B cell (primary cell): ENCODE results near the gene STAT5A. TPM values are rescaled to one million over a fixed set of nuclear protein-coding genes. Genes with fewer than 3 reads are reported as not detected.
A peak's percentile ranks its signal among the peaks of the same experiment; 100 is the strongest.

ENCODE experiments used
- ATAC-seq: fragments of 200-7000 bp; cut with Tn5 transposase; one replicate; pipeline ENCODE4 v1.10.0; 2021; ENCODE audit warnings: low read depth, mild to moderate bottlenecking, moderate number of reproducible peaks, moderate library complexity
- CTCF ChIA-PET: fragments of 350-600 bp; sonication (Branson Sonifier 250); formaldehyde crosslinking; loops from one replicate; lab custom pipeline; 2021; ENCODE audit warnings: antibody characterized with exemption, inconsistent platforms; lab: Charles Lee
- POLR2A ChIA-PET: fragments of 350-600 bp; sonication (Branson Sonifier 250); formaldehyde crosslinking; loops from one replicate; lab custom pipeline; 2021; ENCODE audit warnings: antibody characterized with exemption; lab: Charles Lee
- DNase-seq: peaks from one replicate; pipeline ENCODE4 v3.0.0; 2013
- H2AFZ ChIP-seq: 2 replicates; pipeline ENCODE4 v1.6.1; 2012; ENCODE audit warnings: mild to moderate bottlenecking, low read depth, low read length; ENCODE audit not compliant: insufficient read depth, poor library complexity, severe bottlenecking
- H3K27ac ChIP-seq, 2 donors: 1 replicate in 1 of 2; 2 replicates in 1 of 2; pipeline ENCODE4 v1.5.1; 2012 to 2013; ENCODE audit warnings: low read length in 2 of 2, mild to moderate bottlenecking in 2 of 2, moderate library complexity in 1 of 2
- H3K27me3 ChIP-seq, 4 experiments: fragments of 200-600 bp in 1 of 4; sonication (generic) in 1 of 4; replicated peaks in 1 of 4; 1 replicate in 2 of 4; 2 replicates in 2 of 4; pipeline versions ENCODE4 v1.6.1 to v1.7.0; 2013 to 2016; ENCODE audit warnings: low read length in 3 of 4, mild to moderate bottlenecking in 2 of 4, mixed read lengths in 1 of 4, moderate library complexity in 1 of 4; ENCODE audit not compliant: insufficient read depth in 4 of 4, control insufficient read depth in 3 of 4; ENCODE audit errors: control extremely low read depth in 1 of 4
- H3K36me3 ChIP-seq, 2 experiments: replicated peaks in 1 of 2; 1 replicate in 1 of 2; 2 replicates in 1 of 2; pipeline versions ENCODE4 v1.6.1 to v1.7.1; 2013; ENCODE audit warnings: low read length in 1 of 2; ENCODE audit not compliant: insufficient read depth in 2 of 2, control insufficient read depth in 1 of 2; ENCODE audit errors: control extremely low read depth in 1 of 2, extremely low read depth in 1 of 2
- H3K4me1 ChIP-seq, 2 donors: fragments of 200-600 bp in 1 of 2; sonication (generic) in 1 of 2; 1 replicate in 1 of 2; 2 replicates in 1 of 2; pipeline versions ENCODE4 v1.5.1 to v1.6.1; 2013 to 2017; ENCODE audit warnings: low read length in 2 of 2; ENCODE audit not compliant: control insufficient read depth in 2 of 2, insufficient read depth in 2 of 2
- H3K4me2 ChIP-seq: replicated peaks from 2 replicates; pipeline ENCODE3; 2012; ENCODE audit warnings: mild to moderate bottlenecking, low read depth, low read length; ENCODE audit not compliant: poor library complexity, severe bottlenecking
- H3K4me3 ChIP-seq, 5 experiments: fragments of 200-600 bp in 1 of 5; sonication (generic) in 1 of 5; 1 replicate in 3 of 5; 2 replicates in 2 of 5; pipeline versions ENCODE4 v1.5.1 to v1.7.0; 2011 to 2016; ENCODE audit warnings: low read length in 4 of 5, mild to moderate bottlenecking in 4 of 5, low read depth in 2 of 5, control low read depth in 1 of 5, moderate library complexity in 1 of 5; ENCODE audit not compliant: insufficient read depth in 1 of 5; ENCODE audit errors: control extremely low read depth in 1 of 5, extremely low read depth in 1 of 5
- H3K79me2 ChIP-seq: fragments of 200-600 bp; sonication (generic); one replicate; pipeline ENCODE4 v1.6.0; 2016; ENCODE audit warnings: low read length; ENCODE audit not compliant: control insufficient read depth, insufficient read depth
- H3K9ac ChIP-seq: fragments of 200-600 bp; sonication (generic); 2 replicates; pipeline ENCODE4 v1.6.1; 2017; ENCODE audit warnings: mild to moderate bottlenecking, low read length, moderate library complexity
- H3K9me3 ChIP-seq, 3 donors: one replicate each; pipeline versions ENCODE4 v1.6.1 to v1.7.1; 2013; ENCODE audit warnings: low read length in 2 of 3; ENCODE audit not compliant: control insufficient read depth in 2 of 3, insufficient read depth in 1 of 3; ENCODE audit errors: control extremely low read depth in 1 of 3
- H4K20me1 ChIP-seq: 2 replicates; pipeline ENCODE4 v1.6.0; 2012; ENCODE audit warnings: mild to moderate bottlenecking, low read length; ENCODE audit not compliant: insufficient read depth, control insufficient read depth, poor library complexity, severe bottlenecking
- H3K27ac Mint-ChIP-seq: one replicate; pipeline ENCODE4 v1.8.0; 2021; ENCODE audit warnings: mixed read lengths
- H3K27me3 Mint-ChIP-seq: one replicate; pipeline ENCODE4 v1.8.0; 2021; ENCODE audit warnings: mixed read lengths
- H3K4me1 Mint-ChIP-seq: one replicate; pipeline ENCODE4 v1.8.0; 2021; ENCODE audit warnings: mixed read lengths
- H3K4me3 Mint-ChIP-seq: one replicate; pipeline ENCODE4 v1.8.0; 2021; ENCODE audit warnings: mixed read lengths
- H3K9me3 Mint-ChIP-seq: one replicate; pipeline ENCODE4 v1.8.0; 2022; ENCODE audit warnings: mixed read lengths; ENCODE audit not compliant: insufficient read depth
- EZH2 ChIP-seq: IDR thresholded peaks from 2 replicates; pipeline ENCODE4 v1.6.1; 2012; ENCODE audit warnings: borderline replicate concordance, low read depth, mild to moderate bottlenecking, moderate library complexity, low read length; ENCODE audit not compliant: insufficient read depth, poor library complexity, severe bottlenecking
- WGBS: methylation state at CpG from one replicate; pipeline ENCODE4 v1.1.5; 2013; ENCODE audit warnings: missing lambda C conversion rate; ENCODE audit not compliant: insufficient coverage; 5-methylcytosine and 5-hydroxymethylcytosine counted together
- intact Hi-C: fragments of 100-400 bp; cut with micrococcal nuclease; formaldehyde crosslinking; loops from one replicate; pipeline ENCODE4 v1.10.0; 2022
- polyA plus RNA-seq: library from polyadenylated mRNA; depleted of rRNA; stranded (reverse); fragments of >200 nt; gene quantifications from 2 replicates; pipeline ENCODE4 v1.2.3, GENCODE V29; 2012
- total RNA-seq, 2 donors: library from RNA; stranded (reverse); fragments of 120-200 nt in 1 of 2; gene quantifications; 1 replicate in 1 of 2; 2 replicates in 1 of 2; pipeline versions ENCODE4 v1.2.3 to v1.2.4, GENCODE V29; 2013 to 2022
- TF ChIP-seq, protein P1 (sequence below): fragments of 200-600 bp; IDR thresholded peaks from one replicate; pipeline ENCODE4 v1.8.0; 2022; ENCODE audit warnings: antibody characterized with exemption, mild to moderate bottlenecking

STAT5A gene
- total and polyA plus RNA-seq, 2 donors (not counting 1 experiment from before 2014, with no cell fraction given): 48.8 to 110 TPM

DNA sequence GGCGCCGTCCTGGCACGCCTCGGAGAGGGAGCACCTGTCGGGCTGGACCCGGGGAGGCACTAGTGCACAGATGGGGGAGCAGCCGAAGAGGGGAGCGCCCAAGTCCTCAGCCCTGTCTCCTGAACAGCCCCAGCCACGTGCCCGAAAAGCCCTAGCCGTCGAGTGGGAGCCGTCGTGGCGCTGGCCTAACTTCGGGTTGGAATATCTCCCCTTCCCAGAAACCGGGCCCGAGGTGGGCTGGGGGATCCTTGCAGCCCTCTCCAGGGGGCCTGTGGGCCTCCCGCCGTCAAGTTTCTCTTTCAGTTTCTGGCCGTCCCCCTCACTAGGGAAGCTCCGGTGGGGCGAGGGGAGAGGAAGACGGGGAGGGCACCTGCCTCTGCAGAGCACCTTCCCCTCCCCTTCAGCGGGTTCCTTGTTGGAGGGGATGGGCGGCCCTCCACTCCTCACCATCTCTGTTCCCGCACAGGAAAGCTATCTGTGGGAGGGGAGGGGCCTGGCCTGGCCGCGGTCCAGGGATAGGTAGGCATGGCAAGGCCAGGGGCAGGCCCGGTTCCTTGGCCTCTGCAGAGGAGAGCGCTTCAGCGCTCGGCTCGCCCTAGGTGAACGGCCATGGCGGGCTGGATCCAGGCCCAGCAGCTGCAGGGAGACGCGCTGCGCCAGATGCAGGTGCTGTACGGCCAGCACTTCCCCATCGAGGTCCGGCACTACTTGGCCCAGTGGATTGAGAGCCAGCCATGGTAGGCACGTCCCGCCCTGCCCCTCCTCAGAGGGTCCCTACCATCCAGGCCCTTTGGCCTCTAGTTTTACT lies 709 bp downstream of the STAT5A start:
- Mint-ChIP-seq H3K4me3 (peak overlapping the region; percentile 97), H3K4me1 (peaks cover 41% of the 10 kb centered on the region), H3K27me3 (no peaks in the 10 kb centered on the region), H3K27ac (peak overlapping the region; percentile 88), H3K9me3 (no peaks in the 10 kb centered on the region)
- Histone ChIP-seq H3K36me3 (peaks cover 0 to 13% of the 10 kb centered on the region in 2 experiments), H4K20me1 (no peaks in the 10 kb centered on the region), H3K27me3 (no peaks in the 10 kb centered on the region), H2AFZ (peak overlapping the region; percentile 86), H3K9me3 (no peaks in the 10 kb centered on the region), H3K4me1 (peaks cover 24 to 36% of the 10 kb centered on the region in 2 donors), H3K27ac (peak overlapping the region; percentile 48 to 89), H3K9ac (peak overlapping the region; percentile 91), H3K4me2 (peak overlapping the region; percentile 98), H3K79me2 (peaks cover 11% of the 10 kb centered on the region), H3K4me3 (peak overlapping the region; percentile 24 to 93 (median 73))
- intact Hi-C loops: loop anchor here (1.0 to 2.0 kb wide), 4 partner anchors 13 to 106 kb away; partner anchors contain the start of gene STAT5B
- ATAC-seq (peak; percentile 31), DNase-seq (peak; percentile 74)
- TF ChIP-seq, protein P1, sequence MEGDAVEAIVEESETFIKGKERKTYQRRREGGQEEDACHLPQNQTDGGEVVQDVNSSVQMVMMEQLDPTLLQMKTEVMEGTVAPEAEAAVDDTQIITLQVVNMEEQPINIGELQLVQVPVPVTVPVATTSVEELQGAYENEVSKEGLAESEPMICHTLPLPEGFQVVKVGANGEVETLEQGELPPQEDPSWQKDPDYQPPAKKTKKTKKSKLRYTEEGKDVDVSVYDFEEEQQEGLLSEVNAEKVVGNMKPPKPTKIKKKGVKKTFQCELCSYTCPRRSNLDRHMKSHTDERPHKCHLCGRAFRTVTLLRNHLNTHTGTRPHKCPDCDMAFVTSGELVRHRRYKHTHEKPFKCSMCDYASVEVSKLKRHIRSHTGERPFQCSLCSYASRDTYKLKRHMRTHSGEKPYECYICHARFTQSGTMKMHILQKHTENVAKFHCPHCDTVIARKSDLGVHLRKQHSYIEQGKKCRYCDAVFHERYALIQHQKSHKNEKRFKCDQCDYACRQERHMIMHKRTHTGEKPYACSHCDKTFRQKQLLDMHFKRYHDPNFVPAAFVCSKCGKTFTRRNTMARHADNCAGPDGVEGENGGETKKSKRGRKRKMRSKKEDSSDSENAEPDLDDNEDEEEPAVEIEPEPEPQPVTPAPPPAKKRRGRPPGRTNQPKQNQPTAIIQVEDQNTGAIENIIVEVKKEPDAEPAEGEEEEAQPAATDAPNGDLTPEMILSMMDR: no peak
- no peak for TF ChIP-seq EZH2
- POLR2A ChIA-PET: interaction anchor here (0.6 to 2.7 kb wide), 11 partner anchors 10 to 1087 kb away, joined by 3 to 11 read pairs (median 6); partner anchors contain the start of genes DNAJC7, STAT3 and STAT5B
- CTCF ChIA-PET: interaction anchor here (0.5 to 3.6 kb wide), 11 partner anchors 12 to 241 kb away, joined by 3 to 18 read pairs (median 4); no protein-coding TSS in a partner anchor
- 7% methylated on average over 36 of the region's 44 CpGs for WGBS
